H9 (cell line): Measurements from ENCODE around the gene BANP. TPM values are rescaled to one million over a fixed set of nuclear protein-coding genes. Genes with fewer than 3 reads are reported as not detected.
A peak's percentile ranks its signal among the peaks of the same experiment; 100 is the strongest.

Source experiments
- DNase-seq: peaks from one replicate; pipeline ENCODE4 v3.0.0-alpha.2; 2017
- H2AFZ ChIP-seq: one replicate; pipeline ENCODE4 v1.6.1; 2013; ENCODE audit warnings: mild to moderate bottlenecking, low read length, control low read depth, moderate library complexity
- H2AK5ac ChIP-seq: 2 replicates; pipeline ENCODE4 v1.6.1; 2013; ENCODE audit warnings: low read length, control low read depth, mixed read lengths; ENCODE audit not compliant: insufficient read length
- H2BK120ac ChIP-seq: one replicate; pipeline ENCODE4 v1.6.1; 2013; ENCODE audit warnings: low read depth, mild to moderate bottlenecking, low read length, control low read depth, inconsistent platforms; ENCODE audit not compliant: poor library complexity, severe bottlenecking
- H2BK12ac ChIP-seq: 2 replicates; pipeline ENCODE4 v1.6.1; 2013; ENCODE audit warnings: low read length, control low read depth, mixed read lengths, low read depth; ENCODE audit not compliant: insufficient read length
- H2BK15ac ChIP-seq: 2 replicates; pipeline ENCODE4 v1.6.1; 2013; ENCODE audit warnings: low read depth, low read length, control low read depth
- H2BK20ac ChIP-seq: one replicate; pipeline ENCODE4 v1.6.1; 2013; ENCODE audit warnings: low read depth, mild to moderate bottlenecking, low read length, control low read depth, inconsistent platforms; ENCODE audit not compliant: poor library complexity, severe bottlenecking
- H2BK5ac ChIP-seq: 2 replicates; pipeline ENCODE4 v1.6.1; 2013; ENCODE audit warnings: low read length, control low read depth, mixed read lengths; ENCODE audit not compliant: insufficient read length
- H3K14ac ChIP-seq: 2 replicates; pipeline ENCODE4 v1.6.1; 2013; ENCODE audit warnings: low read length, control low read depth; ENCODE audit not compliant: insufficient read depth
- H3K18ac ChIP-seq: 2 replicates; pipeline ENCODE4 v1.6.1; 2013; ENCODE audit warnings: low read depth, mild to moderate bottlenecking, mixed read lengths, low read length, control low read depth; ENCODE audit not compliant: insufficient read length
- H3K23ac ChIP-seq: 2 replicates; pipeline ENCODE4 v1.6.1; 2013; ENCODE audit warnings: low read length, control low read depth, mixed read lengths, low read depth; ENCODE audit not compliant: insufficient read length
- H3K23me2 ChIP-seq: 2 replicates; pipeline ENCODE4 v1.6.1; 2013; ENCODE audit warnings: low read depth, mild to moderate bottlenecking, mixed read lengths, low read length, control low read depth; ENCODE audit not compliant: insufficient read length, poor library complexity, severe bottlenecking
- H3K27ac ChIP-seq: 2 replicates; pipeline ENCODE4 v1.5.1; 2013; ENCODE audit warnings: low read length, control low read depth, mixed read lengths, low read depth; ENCODE audit not compliant: insufficient read length
- H3K27me3 ChIP-seq: 2 replicates; pipeline ENCODE4 v1.6.1; 2013; ENCODE audit warnings: low read length, control low read depth, inconsistent platforms; ENCODE audit not compliant: insufficient read depth
- H3K4ac ChIP-seq: 2 replicates; pipeline ENCODE4 v1.6.1; 2013; ENCODE audit warnings: low read depth, mild to moderate bottlenecking, control low read depth, inconsistent platforms, low read length, moderate library complexity
- H3K4me1 ChIP-seq: 2 replicates; pipeline ENCODE4 v1.6.1; 2013; ENCODE audit warnings: low read length, control low read depth, inconsistent platforms; ENCODE audit not compliant: insufficient read depth
- H3K4me2 ChIP-seq: 2 replicates; pipeline ENCODE4 v1.6.1; 2013; ENCODE audit warnings: low read length, control low read depth, mixed read lengths; ENCODE audit not compliant: insufficient read length, insufficient read depth
- H3K56ac ChIP-seq: 2 replicates; pipeline ENCODE4 v1.6.1; 2013; ENCODE audit warnings: low read depth, mild to moderate bottlenecking, mixed read lengths, low read length, control low read depth; ENCODE audit not compliant: insufficient read length
- H3K79me1 ChIP-seq: 2 replicates; pipeline ENCODE4 v1.6.1; 2013; ENCODE audit warnings: low read depth, mild to moderate bottlenecking, moderate library complexity, low read length, control low read depth, inconsistent platforms; ENCODE audit not compliant: insufficient read depth, poor library complexity, severe bottlenecking
- H3K79me2 ChIP-seq: 2 replicates; pipeline ENCODE4 v1.6.1; 2013; ENCODE audit warnings: low read length, control low read depth, inconsistent platforms; ENCODE audit not compliant: insufficient read depth
- H3K9ac ChIP-seq: 2 replicates; pipeline ENCODE4 v1.6.1; 2013; ENCODE audit warnings: low read length, control low read depth, mixed read lengths; ENCODE audit not compliant: insufficient read length; ENCODE audit errors: extremely low read depth
- H3K9me3 ChIP-seq: one replicate; pipeline ENCODE4 v1.6.1; 2013; ENCODE audit warnings: low read depth, low read length, inconsistent platforms; ENCODE audit not compliant: control insufficient read depth
- H3T11ph ChIP-seq: one replicate; pipeline ENCODE4 v1.6.1; 2013; ENCODE audit warnings: mild to moderate bottlenecking, low read length, control low read depth, inconsistent platforms
- H4K20me1 ChIP-seq: one replicate; pipeline ENCODE4 v1.6.1; 2013; ENCODE audit not compliant: control insufficient read depth, insufficient read length, insufficient read depth
- H4K5ac ChIP-seq: 2 replicates; pipeline ENCODE4 v1.6.1; 2013; ENCODE audit warnings: low read depth, mild to moderate bottlenecking, mixed read lengths, low read length, control low read depth; ENCODE audit not compliant: insufficient read length
- H4K8ac ChIP-seq: replicated peaks from 2 replicates; pipeline ENCODE4 v1.6.1; 2013; ENCODE audit warnings: low read length, control low read depth, mixed read lengths, low read depth; ENCODE audit not compliant: insufficient read length
- H4K91ac ChIP-seq: 2 replicates; pipeline ENCODE4 v1.6.1; 2013; ENCODE audit warnings: low read depth, mild to moderate bottlenecking, moderate library complexity, mixed read lengths, low read length, control low read depth; ENCODE audit not compliant: insufficient read length
- H3K27ac Mint-ChIP-seq, 3 experiments: 2 replicates in 2 of 3; 3 replicates in 1 of 3; pipeline ENCODE4 v1.8.0; 2020 to 2021; ENCODE audit warnings: mixed read lengths in 3 of 3, mild to moderate bottlenecking in 1 of 3, moderate library complexity in 1 of 3
- H3K27me3 Mint-ChIP-seq: 2 replicates; pipeline ENCODE4 v1.8.0; 2021; ENCODE audit warnings: low read depth, mild to moderate bottlenecking, moderate library complexity, mixed read lengths
- H3K36me3 Mint-ChIP-seq, 3 experiments: 2 replicates in 2 of 3; 3 replicates in 1 of 3; pipeline ENCODE4 v1.8.0; 2020 to 2021; ENCODE audit warnings: low read depth in 3 of 3, mixed read lengths in 3 of 3; ENCODE audit not compliant: insufficient read depth in 1 of 3
- H3K4me1 Mint-ChIP-seq, 2 experiments: 2 replicates each; pipeline ENCODE4 v1.8.0; 2020; ENCODE audit warnings: mixed read lengths in 2 of 2
- H3K4me3 Mint-ChIP-seq, 2 experiments: 2 replicates in 1 of 2; 3 replicates in 1 of 2; pipeline ENCODE4 v1.8.0; 2020 to 2021; ENCODE audit warnings: mild to moderate bottlenecking in 2 of 2, mixed read lengths in 2 of 2, moderate library complexity in 1 of 2
- H3K9me3 Mint-ChIP-seq, 2 experiments: 2 replicates in 1 of 2; 3 replicates in 1 of 2; pipeline ENCODE4 v1.8.0; 2020; ENCODE audit warnings: mild to moderate bottlenecking in 2 of 2, mixed read lengths in 2 of 2, moderate library complexity in 1 of 2
- CTCF ChIP-seq: fragments of 200-600 bp; sonication (generic); conservative IDR thresholded peaks from 3 replicates; pipeline ENCODE4 v1.8.0; 2021; ENCODE audit warnings: antibody characterized with exemption, mild to moderate bottlenecking
- WGBS: extraction: QIAGEN DNeasy Blood & Tissue Kit; methylation state at CpG from one replicate; pipeline ENCODE4 v1.1.7; 2013; ENCODE audit warnings: missing lambda C conversion rate, low lambda C conversion rate, mixed read lengths; ENCODE audit not compliant: insufficient read length; ENCODE audit errors: extremely low coverage; 5-methylcytosine and 5-hydroxymethylcytosine counted together
- total RNA-seq: library from RNA; stranded (reverse); gene quantifications from 2 replicates; pipeline ENCODE4 v1.2.1, GENCODE V29; 2021

BANP gene
- total RNA-seq, 1 experiment from 2014 or later, result 24.9 TPM

DNA sequence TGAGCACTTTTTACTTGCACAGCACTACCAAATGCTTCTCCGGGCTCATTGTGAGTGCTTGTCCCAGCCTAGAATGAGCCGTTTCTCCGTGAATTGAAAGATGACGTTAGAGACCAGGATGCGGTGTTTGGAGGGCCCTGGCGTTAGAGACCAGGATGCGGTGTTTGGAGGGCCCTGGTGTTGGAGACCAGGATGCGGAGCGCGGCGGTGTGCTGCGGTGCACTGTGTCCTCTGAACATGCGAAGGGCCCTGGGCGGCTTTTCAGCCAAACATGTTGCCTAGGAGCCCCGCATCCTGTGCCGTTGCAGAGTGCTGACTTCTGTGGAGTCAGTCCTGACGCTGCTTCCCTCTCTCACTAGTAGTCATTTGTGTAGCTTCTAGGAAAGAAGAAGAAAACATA, 42.7 kb downstream of the BANP start:
- no peak overlapping the region for H2AK5ac ChIP-seq
- H3K27ac Mint-ChIP-seq, result peak overlapping the region in 1 of 3 experiments; percentile 53; a peak in 1 of 7 replicates
- H3K56ac ChIP-seq, result no peak overlapping the region
- H3K4me2 ChIP-seq, result no peak overlapping the region
- no peak overlapping the region for H4K91ac ChIP-seq
- H3K9me3 ChIP-seq, result no peaks in the 10 kb centered on the region
- H2AFZ ChIP-seq, result no peak overlapping the region
- H4K8ac ChIP-seq, result no peak overlapping the region
- peaks cover 5% of the 10 kb centered on the region in 2 experiments for H3K4me1 Mint-ChIP-seq
- no peaks in the 10 kb centered on the region for H3K23me2 ChIP-seq
- H3K4ac ChIP-seq, result no peak overlapping the region
- no peak overlapping the region for H2BK120ac ChIP-seq
- H3K9ac ChIP-seq, result no peak overlapping the region
- H3K27me3 Mint-ChIP-seq, result no peaks in the 10 kb centered on the region
- no peak overlapping the region for H3K27ac ChIP-seq
- WGBS, result no CpG with 5 or more reads among the region's 17 CpGs
- no peaks in the 10 kb centered on the region; a peak in 1 of 5 replicates for H3K9me3 Mint-ChIP-seq
- H3K27me3 ChIP-seq, result no peaks in the 10 kb centered on the region
- no peak for TF ChIP-seq CTCF
- peaks cover 17 to 29% (median 23%) of the 10 kb centered on the region in 3 experiments for H3K36me3 Mint-ChIP-seq
- no peak for DNase-seq
- H3K4me1 ChIP-seq, result no peaks in the 10 kb centered on the region
- no peak overlapping the region for H3K4me3 Mint-ChIP-seq
- H3K18ac ChIP-seq, result no peak overlapping the region
- H3K79me1 ChIP-seq, result no peaks in the 10 kb centered on the region
- H3T11ph ChIP-seq, result no peak overlapping the region
- no peak overlapping the region for H3K14ac ChIP-seq
- no peak overlapping the region for H2BK5ac ChIP-seq
- H4K5ac ChIP-seq, result no peak overlapping the region
- no peak overlapping the region for H2BK20ac ChIP-seq
- no peaks in the 10 kb centered on the region; the same call in 1 of the 2 replicates for H3K79me2 ChIP-seq
- no peak overlapping the region for H3K23ac ChIP-seq
- H4K20me1 ChIP-seq, result no peaks in the 10 kb centered on the region
- H2BK12ac ChIP-seq, result no peak overlapping the region
- no peak overlapping the region for H2BK15ac ChIP-seq
